ENCODE measurements around the gene VDAC1. TPM values are rescaled to one million over a fixed set of nuclear protein-coding genes. Genes with fewer than 3 reads are reported as not detected.

The VDAC1 gene
- total and polyA plus RNA-seq, 4 experiments from 2014 or later, result 45.1 to 103 (median 73.3) TPM

DNA sequence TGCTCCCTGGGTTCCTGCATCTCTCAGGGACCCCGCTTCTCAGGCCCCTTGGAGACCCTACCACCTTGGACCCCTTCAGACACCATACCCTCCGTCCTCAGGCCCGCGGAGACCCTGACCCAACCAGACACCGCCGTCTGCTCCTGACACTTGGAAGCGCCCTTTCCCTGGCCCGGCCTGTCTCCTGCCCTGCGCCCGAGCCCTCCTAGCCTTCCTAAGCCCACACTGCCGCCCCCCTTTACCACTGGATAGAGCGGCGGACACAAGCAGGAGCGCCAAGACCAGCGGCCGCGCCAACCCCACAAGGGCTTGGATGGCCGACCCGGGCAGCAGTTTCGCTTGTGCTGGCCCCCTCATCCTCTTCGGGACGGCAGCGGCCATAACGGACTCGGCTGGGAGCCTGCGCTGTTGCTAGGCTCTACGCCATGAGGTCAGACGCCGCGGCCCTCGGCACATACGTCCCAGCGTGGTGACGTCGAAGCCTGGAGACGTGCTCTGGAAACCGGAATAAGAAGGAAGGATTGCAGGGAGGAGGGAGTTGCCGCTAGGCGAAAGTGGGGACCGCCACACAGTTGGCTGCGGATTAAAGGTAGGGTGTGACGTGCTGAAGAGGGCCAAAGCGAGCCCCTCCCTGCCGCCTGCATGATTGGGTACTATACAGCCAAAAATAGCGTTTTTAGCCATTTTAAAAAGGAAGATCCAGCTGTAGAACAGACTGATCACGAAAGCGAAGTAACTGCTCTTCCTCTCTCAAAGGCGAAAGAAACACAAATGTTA is 36.4 kb downstream of the VDAC1 start, which contains the start of gene C5orf15:
Gene C5orf15 (minus strand): TSS at position 422 of the 777 bp plus-strand sequence. CDS start 41 bp downstream, at position 381.
- Mint-ChIP-seq H3K4me3 (peak within 1 kb of the TSS; percentile 89 to 99 (median 97)), H3K27me3 (no peaks in the 10 kb centered on the region), H3K36me3 (peaks cover 9 to 40% of the 10 kb centered on the region in 2 donors), H3K4me1 (peaks cover 32 to 51% (median 41%) of the 10 kb centered on the region in 4 donors), H3K27ac (peak within 1 kb of the TSS; percentile 94 to 99 (median 98)), H3K9me3 (no peaks in the 10 kb centered on the region)
- POLR2A ChIA-PET (ENCODE audit: partially characterized antibody), result interaction anchor here (0.6 to 2.0 kb wide), 2 partner anchors 36 to 209 kb away, joined by 3 to 14 read pairs; partner anchors contain the start of gene VDAC1
- Histone ChIP-seq H3K27ac (ENCODE audit: low read depth, low read length) (peak within 1 kb of the TSS; percentile 95), H3K4me1 (ENCODE audit: insufficient read depth, low read length) (peaks cover 33% of the 10 kb centered on the region), H3K9me3 (ENCODE audit: control insufficient read depth in 1 of 2, low read length in 2 of 2) (no peaks in the 10 kb centered on the region), H3K4me3 (ENCODE audit: low read length in 2 of 2) (peak within 1 kb of the TSS; percentile 55 to 84), H3K27me3 (ENCODE audit: insufficient read depth, low read length) (no peaks in the 10 kb centered on the region), H3K36me3 (ENCODE audit: insufficient read depth, low read length) (no peaks in the 10 kb centered on the region)
- intact Hi-C loops (cut with micrococcal nuclease), result loop anchor here (1.0 kb wide), 1 partner anchor 37 kb away; no protein-coding TSS in a partner anchor
- CTCF ChIA-PET (ENCODE audit: partially characterized antibody), result interaction anchor here (1.2 to 2.1 kb wide), 3 partner anchors 11 to 99 kb away, joined by 3 to 12 read pairs (median 3); no protein-coding TSS in a partner anchor
- peak; percentile 88 to 97 (median 88) for DNase-seq

DNA sequence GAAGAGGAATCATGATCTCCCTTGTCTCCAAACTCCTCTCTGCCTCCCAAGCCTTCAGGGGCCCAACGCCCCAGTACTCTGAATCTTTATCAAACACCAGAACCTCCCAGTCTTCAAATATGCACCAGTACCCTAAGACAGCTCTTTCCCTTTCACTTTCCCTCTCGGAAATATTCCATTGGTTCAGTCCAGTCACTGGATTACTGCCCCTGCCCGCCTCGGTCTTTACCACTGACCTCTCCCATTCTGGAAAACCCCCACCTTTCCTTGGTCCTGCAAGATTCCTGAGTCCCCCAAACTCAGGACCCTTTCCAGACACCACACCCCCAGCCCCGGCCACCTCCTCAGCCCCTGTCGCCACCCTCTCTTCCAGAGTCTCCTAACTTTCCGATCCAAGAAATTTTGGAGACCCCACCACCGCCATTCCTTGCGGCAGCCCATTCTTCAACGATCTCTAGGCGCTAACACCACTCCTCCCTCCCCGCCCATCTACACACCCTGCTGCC is 37.0 kb downstream of the VDAC1 start:
- Histone ChIP-seq H3K4me3 (ENCODE audit: low read length in 2 of 2) (peak overlapping the region; percentile 55 to 84), H3K9me3 (ENCODE audit: control insufficient read depth in 1 of 2, low read length in 2 of 2) (no peaks in the 10 kb centered on the region), H3K27me3 (ENCODE audit: insufficient read depth, low read length) (no peaks in the 10 kb centered on the region), H3K27ac (ENCODE audit: low read depth, low read length) (peak overlapping the region; percentile 95), H3K4me1 (ENCODE audit: insufficient read depth, low read length) (peaks cover 37% of the 10 kb centered on the region), H3K36me3 (ENCODE audit: insufficient read depth, low read length) (no peaks in the 10 kb centered on the region)
- H3K27me3 Mint-ChIP-seq, result no peaks in the 10 kb centered on the region
- ChIA-PET CTCF (ENCODE audit: partially characterized antibody) (no interaction called here), POLR2A (ENCODE audit: partially characterized antibody) (no interaction called here)
- peak overlapping the region; percentile 89 to 99 (median 97) for H3K4me3 Mint-ChIP-seq
- H3K27ac Mint-ChIP-seq, result peak overlapping the region; percentile 94 to 99 (median 98)
- H3K4me1 Mint-ChIP-seq, result peaks cover 37 to 57% (median 47%) of the 10 kb centered on the region in 4 donors
- H3K36me3 Mint-ChIP-seq, result peaks cover 6 to 37% of the 10 kb centered on the region in 2 donors
- DNase-seq, result peak; percentile 5 to 46 (median 18)
- no peaks in the 10 kb centered on the region for H3K9me3 Mint-ChIP-seq
- intact Hi-C loops (cut with micrococcal nuclease), result loop anchor here (1.0 kb wide), 1 partner anchor 38 kb away; no protein-coding TSS in a partner anchor

DNA sequence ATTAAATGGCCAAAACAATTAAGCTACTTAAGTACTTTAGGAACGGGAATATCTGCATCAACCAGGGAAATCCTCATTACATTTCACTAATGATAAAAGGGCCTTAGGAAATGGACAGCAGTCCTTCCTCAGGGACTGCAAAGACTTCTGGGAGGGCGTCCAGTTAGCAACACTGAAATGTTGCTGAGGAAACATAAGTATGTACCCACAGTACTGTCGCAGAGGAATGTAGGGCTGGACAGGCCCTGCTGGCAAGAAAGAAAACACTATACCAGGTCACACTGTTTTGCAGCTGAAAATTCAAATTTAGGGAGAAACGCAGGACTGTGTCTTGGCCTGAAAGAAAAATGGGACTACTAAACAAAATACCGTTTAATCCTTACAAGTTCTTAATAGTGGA is 37.7 kb downstream of the VDAC1 start:
- intact Hi-C loops (cut with micrococcal nuclease), result no loop called here
- DNase-seq, result no peak
- no peaks in the 10 kb centered on the region for H3K27me3 ChIP-seq (ENCODE audit: insufficient read depth, low read length)
- Mint-ChIP-seq H3K4me1 (peaks cover 44 to 64% (median 53%) of the 10 kb centered on the region in 4 donors), H3K27me3 (no peaks in the 10 kb centered on the region), H3K36me3 (peaks cover 5 to 36% of the 10 kb centered on the region in 2 donors), H3K9me3 (no peaks in the 10 kb centered on the region), H3K4me3 (peak overlapping the region; percentile 89 to 99 (median 97)), H3K27ac (peak overlapping the region; percentile 88 to 99 (median 98))
- no peak overlapping the region for H3K4me3 ChIP-seq (ENCODE audit: low read length in 2 of 2)
- no peaks in the 10 kb centered on the region for H3K36me3 ChIP-seq (ENCODE audit: insufficient read depth, low read length)
- ChIA-PET POLR2A (ENCODE audit: partially characterized antibody) (interaction anchor here (0.8 kb wide), 1 partner anchor 37 kb away, joined by 3 read pairs; no protein-coding TSS in a partner anchor), CTCF (ENCODE audit: partially characterized antibody) (interaction anchor here (0.8 kb wide), 1 partner anchor 11 kb away, joined by 4 read pairs; no protein-coding TSS in a partner anchor)
- H3K4me1 ChIP-seq (ENCODE audit: insufficient read depth, low read length), result peaks cover 37% of the 10 kb centered on the region
- no peaks in the 10 kb centered on the region for H3K9me3 ChIP-seq (ENCODE audit: control insufficient read depth in 1 of 2, low read length in 2 of 2)
- peak overlapping the region; percentile 8 for H3K27ac ChIP-seq (ENCODE audit: low read depth, low read length)

DNA sequence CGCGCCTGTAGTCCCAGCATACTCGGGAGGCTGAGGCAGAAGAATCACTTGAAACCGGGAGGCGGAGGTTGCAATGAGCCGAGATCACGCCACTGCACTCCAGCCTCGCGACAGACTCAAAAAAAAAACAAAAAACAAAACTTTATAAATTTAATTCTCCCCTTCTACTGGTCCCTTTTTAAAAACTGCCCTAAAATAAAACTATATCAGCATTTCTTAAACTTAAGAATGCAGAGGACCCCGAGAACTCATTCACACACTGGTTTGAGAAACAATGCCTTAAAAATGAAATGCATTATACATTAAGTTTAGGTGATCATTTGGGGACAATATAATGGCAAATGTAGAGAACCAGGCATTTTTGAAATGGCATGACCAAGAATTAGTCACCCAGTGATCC is 38.7 kb downstream of the VDAC1 start:
- Histone ChIP-seq H3K36me3 (ENCODE audit: insufficient read depth, low read length) (no peaks in the 10 kb centered on the region), H3K27me3 (ENCODE audit: insufficient read depth, low read length) (no peaks in the 10 kb centered on the region), H3K4me3 (ENCODE audit: low read length in 2 of 2) (no peak overlapping the region), H3K27ac (ENCODE audit: low read depth, low read length) (no peak overlapping the region), H3K9me3 (ENCODE audit: control insufficient read depth in 1 of 2, low read length in 2 of 2) (no peaks in the 10 kb centered on the region), H3K4me1 (ENCODE audit: insufficient read depth, low read length) (peaks cover 37% of the 10 kb centered on the region)
- H3K36me3 Mint-ChIP-seq, result peaks cover 5 to 29% of the 10 kb centered on the region in 2 donors
- H3K4me3 Mint-ChIP-seq, result no peak overlapping the region
- H3K4me1 Mint-ChIP-seq, result peaks cover 44 to 65% (median 54%) of the 10 kb centered on the region in 4 donors
- H3K27me3 Mint-ChIP-seq, result no peaks in the 10 kb centered on the region
- POLR2A ChIA-PET (ENCODE audit: partially characterized antibody), result no interaction called here
- intact Hi-C loops (cut with micrococcal nuclease), result no loop called here
- H3K9me3 Mint-ChIP-seq, result no peaks in the 10 kb centered on the region
- no peak for DNase-seq
- CTCF ChIA-PET (ENCODE audit: partially characterized antibody), result no interaction called here
- H3K27ac Mint-ChIP-seq, result peak overlapping the region in 2 of 7 donors; percentile 4 to 94

DNA sequence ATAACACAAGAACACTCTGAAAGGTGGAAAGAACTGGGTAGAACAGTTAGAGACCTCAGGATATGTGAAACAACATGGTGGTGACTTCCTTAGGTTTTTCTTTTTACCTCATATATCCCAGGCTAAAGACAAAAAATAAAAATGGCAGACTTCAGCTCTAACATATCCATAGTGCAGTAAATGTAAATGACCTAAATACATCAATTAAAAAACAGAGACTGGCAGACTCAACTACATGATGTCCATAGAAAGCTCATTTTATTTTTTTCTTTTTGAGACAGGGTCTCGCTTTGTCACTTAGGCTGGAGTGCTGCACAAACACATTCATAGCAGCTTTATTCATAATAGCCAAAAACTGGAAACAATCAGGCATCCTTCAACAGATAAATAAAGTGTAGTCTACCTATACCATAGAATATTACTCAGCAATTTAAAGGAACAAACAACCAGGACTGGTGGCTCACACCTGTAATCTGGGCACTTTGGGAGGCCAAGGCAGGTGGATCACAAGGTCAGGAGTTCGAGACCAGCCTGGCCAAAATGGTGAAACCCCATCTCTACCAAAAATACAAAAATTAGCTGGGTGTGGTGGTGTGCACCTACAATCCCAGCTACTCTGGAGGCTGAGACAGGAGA is 41.2 kb downstream of the VDAC1 start:
- Histone ChIP-seq H3K4me1 (ENCODE audit: insufficient read depth, low read length) (peaks cover 27% of the 10 kb centered on the region), H3K27me3 (ENCODE audit: insufficient read depth, low read length) (no peaks in the 10 kb centered on the region), H3K27ac (ENCODE audit: low read depth, low read length) (no peak overlapping the region), H3K4me3 (ENCODE audit: low read length in 2 of 2) (no peak overlapping the region), H3K9me3 (ENCODE audit: control insufficient read depth in 1 of 2, low read length in 2 of 2) (no peaks in the 10 kb centered on the region), H3K36me3 (ENCODE audit: insufficient read depth, low read length) (no peaks in the 10 kb centered on the region)
- H3K4me1 Mint-ChIP-seq, result peaks cover 41 to 60% (median 52%) of the 10 kb centered on the region in 4 donors
- CTCF ChIA-PET (ENCODE audit: partially characterized antibody), result interaction anchor here (1.6 to 2.9 kb wide), 2 partner anchors 16 kb away, joined by 3 to 12 read pairs; no protein-coding TSS in a partner anchor
- no peak for DNase-seq
- intact Hi-C loops (cut with micrococcal nuclease), result no loop called here
- peaks cover 13 to 37% of the 10 kb centered on the region in 2 donors for H3K36me3 Mint-ChIP-seq
- peak overlapping the region in 4 of 7 donors; percentile 3 to 83 (median 33) for H3K27ac Mint-ChIP-seq
- no peaks in the 10 kb centered on the region for H3K9me3 Mint-ChIP-seq
- peak overlapping the region in 1 of 8 donors; percentile 16 for H3K4me3 Mint-ChIP-seq
- POLR2A ChIA-PET (ENCODE audit: partially characterized antibody), result no interaction called here
- H3K27me3 Mint-ChIP-seq, result no peaks in the 10 kb centered on the region

DNA sequence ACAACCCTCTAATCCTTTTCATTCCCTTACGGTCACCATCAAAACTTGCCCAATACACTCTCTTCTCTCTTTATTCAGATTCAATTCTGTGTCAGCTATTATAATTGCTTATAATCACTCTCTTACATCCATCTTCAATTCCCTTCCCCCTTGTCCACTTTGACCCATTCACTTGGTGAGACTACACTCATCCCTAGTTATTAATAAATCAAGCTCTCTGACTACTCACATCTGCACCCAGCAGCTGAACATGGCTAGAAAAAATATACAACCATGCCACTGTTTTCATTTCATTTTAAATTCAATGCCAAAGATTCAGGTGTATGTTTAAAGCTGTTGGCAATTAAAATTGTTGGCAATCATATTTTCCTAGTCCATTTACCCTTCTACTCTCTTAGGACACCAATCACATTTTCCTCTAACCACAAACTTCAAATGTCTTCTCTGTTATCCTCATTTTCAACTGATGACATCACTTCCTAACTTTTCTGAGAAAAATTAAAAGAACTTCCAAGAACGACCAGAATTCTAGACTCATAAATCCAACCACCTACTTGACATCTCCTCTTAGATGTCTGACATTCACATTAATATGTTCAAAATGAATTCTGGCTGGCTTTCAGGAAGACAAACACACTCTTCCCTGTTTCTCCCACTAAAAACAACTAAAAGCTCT is 41.8 kb downstream of the VDAC1 start:
- Histone ChIP-seq H3K27me3 (ENCODE audit: insufficient read depth, low read length) (no peaks in the 10 kb centered on the region), H3K4me1 (ENCODE audit: insufficient read depth, low read length) (peaks cover 28% of the 10 kb centered on the region), H3K4me3 (ENCODE audit: low read length in 2 of 2) (no peak overlapping the region), H3K36me3 (ENCODE audit: insufficient read depth, low read length) (peaks cover under 1% of the 10 kb centered on the region), H3K9me3 (ENCODE audit: control insufficient read depth in 1 of 2, low read length in 2 of 2) (no peaks in the 10 kb centered on the region), H3K27ac (ENCODE audit: low read depth, low read length) (no peak overlapping the region)
- ChIA-PET CTCF (ENCODE audit: partially characterized antibody) (interaction anchor here (0.5 to 2.9 kb wide), 6 partner anchors 8 to 219 kb away, joined by 3 to 12 read pairs (median 3); no protein-coding TSS in a partner anchor), POLR2A (ENCODE audit: partially characterized antibody) (no interaction called here)
- Mint-ChIP-seq H3K36me3 (peaks cover 13 to 31% of the 10 kb centered on the region in 2 donors), H3K27ac (peak overlapping the region in 5 of 7 donors; percentile 23 to 83 (median 62)), H3K9me3 (no peaks in the 10 kb centered on the region), H3K27me3 (no peaks in the 10 kb centered on the region), H3K4me1 (peaks cover 38 to 54% (median 47%) of the 10 kb centered on the region in 4 donors), H3K4me3 (peak overlapping the region in 2 of 8 donors; percentile 16 to 48)
- intact Hi-C loops (cut with micrococcal nuclease), result no loop called here
- no peak for DNase-seq

All from CD4-positive, alpha-beta memory T cell (primary cell).